COLO668 (cell line): ENCODE results near the gene MRPS34.

ENCODE experiments used
- DNase-seq: peaks from one replicate; lab custom pipeline; 2025; ENCODE audit not compliant: unreplicated experiment; lab: John Stamatoyannopoulos, UW

The MRPS34 gene

DNA sequence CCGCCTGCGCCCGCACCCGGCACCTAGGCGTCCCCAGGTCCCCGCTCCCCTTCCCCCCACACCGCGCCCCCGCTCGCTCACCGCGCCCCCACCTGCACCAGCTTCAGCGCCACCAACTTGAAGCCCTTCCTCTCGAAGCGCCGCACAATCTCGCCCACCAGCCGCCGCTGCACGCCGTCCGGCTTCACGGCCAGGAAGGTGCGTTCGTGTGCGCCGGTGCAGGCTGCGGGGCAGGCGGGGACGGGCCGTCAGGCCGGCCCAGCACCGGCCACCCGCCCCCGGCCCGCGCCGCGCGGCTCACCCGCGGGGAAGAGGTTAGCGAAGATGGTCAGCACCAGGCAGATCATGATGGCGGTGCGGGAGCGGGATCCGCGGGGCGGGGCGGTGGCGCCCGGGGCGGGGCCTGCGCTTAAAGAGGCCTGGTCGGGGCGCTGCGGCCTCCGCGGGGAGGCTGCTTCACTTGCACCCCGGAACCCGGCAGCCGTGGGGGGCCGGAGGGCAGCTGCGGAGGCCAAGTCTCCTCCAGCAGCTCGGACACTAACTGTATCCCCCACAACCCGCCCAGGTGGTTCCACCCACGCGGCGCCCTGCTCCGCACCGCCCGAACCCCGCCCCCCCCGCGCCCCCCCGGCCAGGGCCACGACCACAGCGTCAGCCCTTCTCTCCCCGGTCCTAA, 1.6 kb downstream of the MRPS34 start, which contains the start of gene NME3:
TSS of gene NME3 (minus strand) at position 356 of the 676 bp plus-strand sequence. CDS start at position 347, 9 bp downstream.
- DNase-seq, result peak; percentile 75

DNA sequence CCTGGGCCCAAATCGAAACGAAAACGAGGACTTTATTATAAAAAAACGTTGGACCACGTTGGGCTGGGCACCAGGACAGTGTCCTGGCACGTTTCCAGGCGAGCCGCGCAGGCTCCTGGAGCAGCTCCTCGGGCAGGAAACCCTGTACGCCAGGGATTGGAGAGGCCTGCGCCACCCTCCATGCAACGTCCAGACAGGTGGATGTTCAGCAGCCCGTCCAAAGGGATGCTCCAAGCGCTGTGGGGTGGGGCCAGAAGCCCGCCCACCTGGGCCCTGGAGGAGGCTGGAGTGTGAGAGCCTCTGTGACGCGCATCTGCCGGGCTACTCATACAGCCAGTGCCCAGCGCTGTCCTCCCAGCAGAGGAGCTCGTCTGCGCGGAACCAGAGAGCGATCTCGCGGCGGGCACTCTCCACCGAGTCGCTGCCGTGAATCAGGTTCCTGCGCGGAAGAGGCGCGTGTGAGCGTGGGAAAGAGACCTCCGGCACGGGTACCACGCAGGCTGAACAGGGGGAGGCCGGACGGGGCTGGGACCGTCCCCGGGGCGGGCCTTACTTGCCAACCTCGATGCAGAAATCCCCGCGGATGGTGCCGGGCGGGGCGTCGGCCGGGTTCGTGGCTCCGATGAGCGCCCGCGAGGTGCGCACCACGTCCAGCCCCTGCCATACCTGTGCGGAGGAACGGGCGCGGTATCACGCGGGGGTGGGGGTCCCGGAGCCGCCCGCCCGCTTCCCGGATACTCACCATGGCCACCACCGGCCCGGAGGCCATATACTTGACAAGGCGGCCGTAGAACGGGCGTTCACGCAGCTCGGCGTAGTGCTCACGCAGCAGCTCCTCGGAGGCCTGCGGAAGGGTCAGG, 2.4 kb downstream of the MRPS34 start:
- DNase-seq, result peak; percentile 93

DNA sequence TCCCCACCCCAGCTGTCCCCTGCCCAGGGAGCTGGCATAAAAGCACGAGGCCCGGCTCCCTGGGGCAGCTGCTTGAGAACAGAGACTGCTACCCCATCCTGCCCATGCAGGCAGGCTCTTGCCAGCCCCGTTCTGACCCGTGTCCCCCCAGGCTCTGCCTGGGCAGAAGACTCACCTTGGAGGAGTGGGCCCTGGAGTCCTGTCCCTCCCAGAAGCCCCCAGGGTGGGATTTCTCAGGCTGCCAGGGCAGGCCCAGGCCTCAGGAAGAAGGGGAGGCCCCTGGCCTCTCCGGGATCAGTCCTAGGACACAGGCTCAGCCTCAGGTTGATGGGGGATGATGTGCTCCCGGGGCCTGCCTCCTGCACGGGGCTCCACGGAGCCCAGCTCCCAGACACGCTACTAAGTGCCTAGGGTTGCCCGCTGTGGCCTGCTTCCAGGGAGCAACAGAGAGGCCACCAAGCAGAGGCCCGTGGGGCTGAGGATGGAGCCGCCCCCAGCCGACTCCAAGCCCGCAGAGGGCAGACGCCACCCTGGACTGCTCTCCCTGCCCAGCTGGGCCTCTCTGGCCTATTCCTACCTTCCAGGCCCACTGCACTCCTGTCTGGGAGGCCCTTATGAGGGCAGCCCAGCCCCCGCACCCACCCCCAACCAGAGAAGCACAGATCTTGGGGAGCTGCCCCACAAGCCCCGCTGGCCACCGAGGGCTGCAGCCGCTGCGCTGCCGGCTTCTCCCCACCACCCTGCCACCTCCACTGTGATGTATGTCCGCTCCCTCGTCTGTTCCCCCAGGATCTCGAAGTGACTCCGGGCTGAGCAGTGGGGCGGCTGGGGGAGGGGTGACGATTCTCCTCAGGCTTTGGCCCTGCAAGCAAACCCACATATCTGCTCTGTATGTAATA, 3.3 kb downstream of the MRPS34 start:
- no peak for DNase-seq

DNA sequence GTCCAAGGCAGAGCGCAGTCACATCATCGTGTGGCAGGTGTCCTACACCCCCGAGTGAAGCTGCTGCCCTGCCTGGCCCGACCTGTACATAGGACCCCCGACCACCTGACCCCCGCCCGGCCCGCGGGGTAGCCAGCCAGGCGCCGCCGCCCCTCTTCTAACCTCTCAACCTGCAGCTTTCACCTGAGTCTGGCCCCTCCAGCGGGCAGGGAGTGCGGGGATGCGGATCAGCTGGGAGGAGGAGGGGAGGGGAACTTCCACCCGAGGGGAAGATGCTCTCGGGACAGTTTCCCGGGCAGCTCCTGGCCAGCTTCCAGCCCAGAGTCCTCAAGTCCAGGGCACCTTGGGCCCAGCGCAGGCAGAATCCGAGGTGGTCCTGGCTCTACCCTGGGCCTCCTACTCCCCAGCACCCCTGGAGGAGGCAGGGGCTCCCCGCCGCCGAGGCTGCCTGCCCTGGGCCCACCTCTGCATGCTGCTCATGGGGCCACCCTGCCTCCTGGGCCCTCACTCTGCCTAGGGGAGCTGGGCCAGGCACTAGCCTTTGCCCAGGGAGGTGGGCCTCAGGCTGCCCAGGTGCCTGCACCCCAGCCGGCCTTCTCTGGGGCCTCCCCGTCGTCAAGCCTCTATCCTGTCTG, 4.0 kb downstream of the MRPS34 start:
- DNase-seq, result no peak

DNA sequence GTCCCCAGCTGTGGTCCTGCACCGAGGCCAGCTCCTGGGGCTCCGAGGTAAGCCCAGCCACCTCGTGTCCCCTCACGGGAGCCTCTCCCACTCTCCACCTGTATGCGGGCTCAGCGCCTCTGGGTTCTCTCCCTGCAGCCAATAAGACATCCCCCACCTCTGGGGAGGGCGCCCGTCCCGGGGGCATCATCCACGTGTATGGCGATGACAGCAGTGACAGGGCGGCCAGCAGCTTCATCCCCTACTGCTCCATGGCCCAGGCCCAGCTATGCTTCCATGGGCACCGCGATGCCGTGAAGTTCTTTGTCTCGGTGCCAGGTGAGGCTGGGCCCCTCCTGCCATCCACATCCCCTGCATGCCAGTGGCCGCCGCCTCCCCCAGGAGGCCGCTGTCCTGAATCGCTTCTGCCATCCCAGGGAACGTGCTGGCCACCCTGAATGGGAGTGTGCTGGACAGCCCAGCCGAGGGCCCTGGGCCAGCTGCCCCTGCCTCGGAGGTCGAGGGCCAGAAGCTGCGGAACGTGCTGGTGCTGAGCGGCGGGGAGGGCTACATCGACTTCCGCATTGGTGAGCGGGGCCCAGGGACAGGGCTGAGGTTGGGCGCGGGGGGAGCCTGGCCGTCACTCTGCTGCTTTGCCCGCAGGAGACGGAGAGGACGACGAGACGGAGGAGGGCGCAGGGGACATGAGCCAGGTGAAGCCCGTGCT, 4.7 kb downstream of the MRPS34 start:
- DNase-seq, result no peak

DNA sequence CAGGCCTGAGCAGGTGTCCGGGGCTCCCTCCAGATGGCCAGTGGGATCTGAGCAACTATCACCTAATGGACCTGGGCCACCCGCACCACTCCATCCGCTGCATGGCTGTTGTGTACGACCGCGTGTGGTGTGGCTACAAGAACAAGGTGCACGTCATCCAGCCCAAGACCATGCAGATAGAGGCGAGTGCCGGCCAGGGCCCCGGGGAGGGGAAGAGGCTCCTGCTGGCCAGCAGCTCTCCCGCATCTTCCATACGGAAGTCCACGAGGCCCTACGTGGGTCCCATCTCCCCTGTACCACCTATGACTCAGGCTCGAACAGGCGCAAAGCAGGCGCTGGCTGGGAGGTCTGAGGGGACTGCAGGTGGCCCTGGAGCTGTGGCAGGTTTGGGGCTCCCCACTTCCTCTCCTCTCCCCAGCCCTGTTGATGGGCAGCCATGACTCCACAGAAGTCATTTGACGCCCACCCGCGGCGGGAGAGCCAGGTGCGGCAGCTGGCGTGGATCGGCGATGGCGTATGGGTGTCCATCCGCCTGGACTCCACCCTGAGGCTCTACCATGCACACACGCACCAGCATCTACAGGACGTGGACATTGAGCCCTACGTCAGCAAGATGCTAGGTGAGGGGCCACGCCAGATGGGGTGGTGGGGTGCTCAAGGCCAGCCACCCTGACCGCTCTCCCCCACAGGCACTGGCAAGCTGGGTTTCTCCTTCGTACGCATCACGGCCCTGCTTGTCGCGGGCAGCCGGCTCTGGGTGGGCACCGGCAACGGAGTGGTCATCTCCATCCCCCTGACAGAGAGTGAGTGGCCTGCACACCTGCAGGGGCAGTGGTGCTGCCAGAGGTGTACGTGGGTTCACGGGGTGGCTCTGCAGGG, 5.6 kb downstream of the MRPS34 start:
- DNase-seq, result no peak

DNA sequence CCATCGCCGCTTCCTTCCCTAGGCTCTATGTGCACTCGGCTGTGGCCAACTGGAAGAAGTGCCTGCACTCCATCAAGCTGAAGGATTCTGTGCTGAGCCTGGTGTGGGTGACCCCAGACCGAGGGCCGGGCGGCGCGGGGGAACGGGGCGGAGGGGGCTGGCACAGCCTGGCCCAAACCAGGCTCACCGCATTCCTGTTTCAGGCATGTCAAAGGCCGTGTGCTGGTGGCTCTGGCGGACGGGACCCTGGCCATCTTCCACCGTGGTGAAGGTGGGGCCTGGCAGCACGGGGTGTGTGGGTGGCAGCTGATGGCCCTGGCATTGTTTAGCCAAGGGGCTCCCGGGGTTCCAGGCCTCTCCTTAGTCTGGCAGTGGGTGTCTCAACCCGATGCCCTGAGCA, 6.2 kb downstream of the MRPS34 start:
- no peak for DNase-seq

DNA sequence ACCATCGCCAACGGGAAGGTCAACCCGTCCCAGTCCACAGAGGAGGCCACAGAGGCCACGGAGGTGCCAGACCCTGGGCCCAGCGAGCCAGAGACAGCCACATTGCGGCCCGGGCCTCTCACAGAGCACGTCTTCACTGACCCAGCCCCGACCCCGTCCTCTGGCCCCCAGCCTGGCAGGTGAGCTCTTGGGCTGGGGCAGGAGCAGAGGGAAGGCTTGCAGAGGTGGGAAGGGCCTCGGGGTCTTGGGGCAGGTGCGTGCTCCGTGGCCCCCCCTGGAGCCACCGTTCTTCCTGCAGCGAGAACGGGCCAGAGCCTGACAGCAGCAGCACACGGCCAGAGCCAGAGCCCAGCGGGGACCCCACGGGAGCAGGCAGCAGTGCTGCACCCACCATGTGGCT, 6.7 kb downstream of the MRPS34 start:
- DNase-seq, result no peak

DNA sequence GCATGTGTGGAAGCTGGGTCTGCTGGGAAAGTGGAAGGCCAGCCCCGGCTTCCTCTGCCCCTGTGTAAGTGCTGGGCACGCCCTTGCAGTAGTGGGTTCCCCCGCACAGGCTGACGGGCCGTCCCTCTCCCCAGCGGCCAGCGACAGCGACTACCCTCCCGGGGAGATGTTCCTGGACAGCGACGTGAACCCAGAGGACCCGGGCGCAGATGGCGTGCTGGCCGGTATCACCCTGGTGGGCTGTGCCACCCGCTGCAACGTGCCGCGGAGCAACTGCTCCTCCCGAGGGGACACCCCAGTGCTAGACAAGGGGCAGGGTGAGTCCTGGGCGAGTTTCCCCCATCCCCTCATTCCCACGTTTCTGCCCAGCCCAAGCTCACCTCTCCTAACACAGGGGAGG, 7.1 kb downstream of the MRPS34 start:
- no peak for DNase-seq

DNA sequence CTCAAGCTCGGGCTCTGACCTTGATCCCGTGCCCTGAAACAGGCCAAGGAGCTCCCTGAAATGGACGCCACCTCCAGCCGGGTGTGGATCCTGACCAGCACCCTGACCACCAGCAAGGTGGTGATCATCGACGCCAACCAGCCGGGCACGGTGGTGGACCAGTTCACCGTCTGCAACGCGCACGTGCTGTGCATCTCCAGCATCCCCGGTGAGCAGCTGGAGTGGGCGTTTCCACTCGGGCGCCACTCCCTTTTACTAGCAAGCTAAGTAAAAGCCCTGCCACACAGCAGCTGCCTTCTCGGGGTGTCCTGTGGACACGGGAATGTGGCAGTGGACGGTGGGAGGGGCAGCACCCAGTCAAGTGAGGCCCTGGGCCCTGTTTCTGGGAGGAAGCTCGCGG, 8.0 kb downstream of the MRPS34 start:
- DNase-seq, result no peak

DNA sequence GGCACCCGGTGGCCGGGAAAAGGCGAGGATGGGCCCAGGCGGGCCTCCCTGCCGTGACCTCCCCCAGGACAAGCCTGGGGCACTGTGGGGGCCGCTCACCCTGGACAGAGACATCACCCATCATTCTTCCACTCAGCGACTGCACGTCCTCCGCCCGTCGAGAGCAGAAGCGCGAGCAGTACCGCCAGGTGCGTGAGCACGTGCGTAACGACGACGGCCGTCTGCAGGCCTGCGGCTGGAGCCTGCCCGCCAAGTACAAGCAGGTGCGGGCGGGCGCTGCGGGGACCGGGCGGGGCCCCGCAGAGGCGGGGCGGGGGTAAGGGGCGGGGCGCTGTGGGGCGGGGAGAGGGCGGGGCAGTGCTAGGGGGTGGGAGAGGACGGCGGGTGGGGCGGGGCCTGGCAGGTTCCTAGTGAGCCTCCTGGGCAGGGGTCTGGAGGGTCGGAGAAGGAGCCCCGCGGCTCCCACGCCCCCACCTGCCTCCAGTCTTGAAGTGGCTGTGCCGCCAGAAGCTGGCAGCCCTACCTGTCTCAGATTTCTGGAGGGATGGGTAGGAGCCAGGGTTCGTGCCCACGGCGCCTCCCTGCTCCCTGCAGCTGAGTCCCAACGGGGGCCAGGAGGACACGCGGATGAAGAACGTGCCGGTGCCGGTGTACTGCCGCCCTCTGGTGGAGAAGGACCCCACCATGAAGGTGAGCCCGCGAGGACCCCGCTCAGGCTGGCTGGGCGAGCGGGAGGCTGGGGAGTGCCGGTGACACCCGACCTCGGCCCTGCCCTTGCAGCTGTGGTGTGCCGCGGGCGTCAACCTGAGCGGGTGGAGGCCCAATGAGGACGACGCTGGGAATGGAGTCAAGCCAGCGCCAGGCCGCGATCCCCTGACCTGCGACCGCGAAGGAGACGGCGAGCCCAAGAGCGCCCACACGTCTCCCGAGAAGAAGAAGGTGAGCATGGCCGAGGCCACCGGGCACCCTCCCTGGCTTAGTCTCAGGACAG, 9.1 kb downstream of the MRPS34 start:
- peak; percentile 32 for DNase-seq

DNA sequence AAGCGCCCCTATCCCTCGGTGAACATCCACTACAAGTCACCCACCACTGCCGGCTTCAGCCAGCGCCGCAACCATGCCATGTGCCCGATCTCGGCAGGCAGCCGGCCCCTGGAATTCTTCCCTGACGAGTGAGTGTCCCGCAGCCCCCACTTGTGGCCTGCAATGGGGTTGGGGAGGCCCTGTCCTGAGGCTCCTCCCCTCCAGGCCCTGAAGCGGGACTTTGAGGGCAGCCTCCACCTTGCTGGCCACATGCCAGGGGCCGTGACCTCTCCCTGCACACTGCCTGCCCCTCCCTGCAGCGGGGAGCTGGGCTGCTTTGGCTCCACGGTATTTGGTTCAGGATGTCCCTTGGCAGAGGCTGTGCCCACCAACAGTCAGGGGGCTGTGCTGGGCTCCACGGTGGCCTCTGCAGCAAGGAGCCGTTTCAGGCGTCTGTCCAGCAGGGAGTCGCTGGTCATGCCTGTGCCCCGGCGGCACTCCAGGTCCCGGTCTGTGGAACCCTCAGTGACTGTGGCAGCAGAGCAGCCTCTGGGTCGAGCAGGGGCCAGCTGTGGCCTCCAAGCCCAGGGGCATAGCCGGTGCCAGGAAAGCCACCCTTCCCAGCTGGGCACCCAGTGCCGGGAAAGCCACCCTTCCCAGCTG, 9.9 kb downstream of the MRPS34 start:
- DNase-seq, result no peak

DNA sequence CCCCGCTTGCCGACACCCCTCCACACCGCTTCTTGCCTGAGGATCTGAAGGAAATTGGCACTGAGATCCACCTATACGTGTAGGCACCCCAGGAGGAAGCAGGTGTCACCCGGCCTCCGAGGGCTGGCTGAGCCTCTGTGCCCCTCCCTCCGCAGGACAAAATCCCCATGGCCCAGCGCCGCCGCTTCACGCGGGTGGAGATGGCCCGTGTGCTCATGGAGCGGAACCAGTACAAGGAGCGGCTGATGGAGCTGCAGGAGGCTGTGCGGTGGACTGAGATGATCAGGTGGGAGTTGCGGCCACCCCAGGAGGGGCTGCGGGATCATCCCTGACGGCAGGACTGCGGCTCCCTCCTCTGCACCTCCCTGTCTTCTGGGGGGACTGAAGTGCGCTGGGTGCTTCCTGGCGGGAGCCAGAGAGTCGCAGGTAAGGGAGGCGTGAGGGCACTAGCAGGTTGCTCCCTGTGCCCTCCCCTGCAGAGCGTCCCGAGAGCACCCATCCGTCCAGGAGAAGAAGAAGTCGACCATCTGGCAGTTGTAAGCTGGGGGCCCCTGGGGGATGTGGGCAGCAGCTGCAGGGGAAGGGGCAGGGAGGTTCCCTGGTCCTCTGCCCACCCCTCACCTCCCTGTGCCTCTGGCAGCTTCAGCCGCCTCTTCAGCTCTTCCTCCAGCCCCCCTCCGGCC, 10.6 kb downstream of the MRPS34 start:
- DNase-seq, result no peak

DNA sequence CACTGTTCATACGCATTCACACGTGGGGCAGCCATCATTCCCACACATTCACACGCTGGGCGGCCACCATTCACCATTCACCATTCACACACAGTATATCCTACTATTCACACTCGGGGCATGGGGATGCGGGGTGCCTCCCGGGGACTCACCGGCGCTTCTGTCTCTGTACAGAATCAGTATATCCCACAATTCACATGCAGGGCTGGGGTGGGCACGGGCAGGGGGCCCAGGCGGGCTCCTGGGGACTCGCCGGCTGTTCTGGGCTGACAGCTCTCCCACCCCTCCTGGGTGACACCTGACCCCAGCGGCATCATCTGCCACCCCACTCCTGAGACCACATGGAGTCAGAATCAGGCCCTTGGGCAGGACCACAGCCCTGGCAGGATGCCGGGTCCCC, 11.2 kb downstream of the MRPS34 start:
- no peak for DNase-seq

DNA sequence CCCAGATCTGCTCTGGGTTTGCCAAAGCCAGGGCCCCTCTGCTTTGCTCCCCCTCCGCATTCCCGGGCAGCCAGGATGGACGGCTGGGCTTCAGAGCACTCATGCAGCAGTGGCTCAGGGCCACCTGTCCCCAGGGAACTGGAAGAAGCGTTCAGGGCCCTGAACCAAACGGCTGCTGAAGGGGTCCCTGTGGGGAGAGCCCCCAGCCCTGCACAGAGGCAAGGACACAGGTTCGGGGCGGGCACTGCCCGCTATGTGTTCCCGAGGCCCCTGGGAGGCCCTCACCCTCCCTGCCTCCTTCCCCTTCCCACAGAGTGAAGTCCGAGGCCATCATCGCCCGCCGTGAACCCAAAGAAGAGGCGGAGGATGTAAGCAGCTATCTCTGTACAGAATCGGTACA, 12.0 kb downstream of the MRPS34 start:
- DNase-seq, result no peak

DNA sequence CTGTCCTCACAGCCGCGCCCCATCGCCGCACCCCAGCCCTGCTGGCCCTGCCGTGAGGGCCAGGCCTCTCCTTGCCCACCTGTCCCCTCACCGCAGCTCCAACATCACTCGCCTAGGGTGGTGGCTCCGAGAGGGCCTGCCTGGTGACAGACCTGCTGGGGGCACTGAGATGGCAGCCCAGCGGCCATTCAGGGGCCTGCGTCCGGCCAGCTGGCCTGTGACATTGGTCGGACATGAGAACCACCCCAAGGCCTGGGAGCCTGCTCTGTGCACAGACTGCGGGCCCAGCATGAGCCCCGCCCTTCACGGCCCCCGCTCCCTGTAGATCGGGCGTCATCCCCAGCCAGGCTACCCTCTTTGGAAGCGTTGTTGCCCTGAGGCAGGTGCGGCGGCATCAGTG, 13.4 kb downstream of the MRPS34 start:
- no peak for DNase-seq

DNA sequence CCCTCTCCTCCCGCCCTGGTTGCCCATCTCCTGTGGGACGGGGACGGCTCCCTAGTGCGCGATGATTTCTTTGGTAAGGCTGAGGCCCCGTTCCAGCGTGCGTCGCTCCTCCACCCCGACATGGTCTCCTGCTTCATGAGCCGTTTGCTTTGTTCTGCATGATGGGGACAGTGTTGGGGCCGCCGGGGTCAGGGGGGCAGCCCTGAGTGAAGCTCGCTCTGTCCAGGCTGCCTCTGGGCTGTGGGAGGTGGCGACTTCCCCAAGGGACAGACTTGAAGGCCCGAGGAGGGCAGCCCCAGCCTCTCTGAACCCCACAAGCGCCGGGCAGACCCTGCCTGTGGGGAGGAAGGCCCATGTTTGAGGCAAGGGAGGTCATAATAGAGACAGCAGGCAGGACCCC, 14.0 kb downstream of the MRPS34 start:
- no peak for DNase-seq
